Gastroesophageal sphincter (tissue), 4 donors: ENCODE results near the gene CCDC187. TPM values are rescaled to one million over a fixed set of nuclear protein-coding genes. Genes with fewer than 3 reads are reported as not detected.

Source experiments
- ATAC-seq: fragments of 150-250 bp; one replicate; pipeline ENCODE4 v1.9.1; 2016; ENCODE audit warnings: mild to moderate bottlenecking, moderate library complexity
- H3K27ac ChIP-seq, 4 donors: fragments of 200-600 bp; sonication (generic) in 3 of 4; 1 replicate in 3 of 4; 2 replicates in 1 of 4; pipeline ENCODE4 v1.5.1; 2016 to 2019
- H3K27me3 ChIP-seq: fragments of 200-600 bp; sonication (generic); one replicate; pipeline ENCODE4 v1.5.1; 2019
- H3K36me3 ChIP-seq, 2 donors: fragments of 200-600 bp; sonication (generic); one replicate each; pipeline ENCODE4 v1.5.1; 2019; ENCODE audit warnings: control low read depth in 1 of 2
- H3K4me1 ChIP-seq, 3 donors: fragments of 200-600 bp; sonication (generic); 1 replicate in 2 of 3; 2 replicates in 1 of 3; pipeline ENCODE4 v1.5.1; 2016 to 2019; ENCODE audit warnings: control low read depth in 2 of 3
- H3K4me3 ChIP-seq, 2 donors: fragments of 200-600 bp; sonication (generic); one replicate each; pipeline ENCODE4 v1.5.1; 2019; ENCODE audit warnings: mild to moderate bottlenecking in 1 of 2, moderate library complexity in 1 of 2
- H3K9me3 ChIP-seq, 3 donors: fragments of 200-600 bp; sonication (generic); one replicate each; pipeline ENCODE4 v1.5.1; 2017 to 2019; ENCODE audit warnings: control low read depth in 2 of 3
- CTCF ChIP-seq, 4 experiments: fragments of 200-600 bp in 2 of 4; fragments of 450-650 bp in 2 of 4; sonication (generic) in 1 of 4; IDR thresholded peaks; one replicate each; pipeline ENCODE4 v1.5.1; 2017 to 2019; ENCODE audit warnings: antibody characterized with exemption in 4 of 4, mild to moderate bottlenecking in 2 of 4, moderate library complexity in 2 of 4
- EP300 ChIP-seq: sonication (generic); formaldehyde crosslinking; IDR thresholded peaks from one replicate; pipeline ENCODE4 v1.6.1; 2017; ENCODE audit warnings: antibody characterized with exemption, mild to moderate bottlenecking
- POLR2A ChIP-seq, 2 donors: fragments of 450-650 bp; IDR thresholded peaks; one replicate each; pipeline ENCODE4 v1.6.1; 2017; ENCODE audit warnings: antibody characterized with exemption in 2 of 2, mild to moderate bottlenecking in 2 of 2, moderate library complexity in 1 of 2
- POLR2AphosphoS5 ChIP-seq: sonication (generic); formaldehyde crosslinking; IDR thresholded peaks from one replicate; pipeline ENCODE4 v1.6.1; 2017; ENCODE audit warnings: antibody characterized with exemption
- WGBS, 2 donors: methylation state at CpG; one replicate each; pipeline ENCODE4 v1.1.5; 2018; ENCODE audit warnings: low coverage in 1 of 2; 5-methylcytosine and 5-hydroxymethylcytosine counted together
- total RNA-seq, 4 donors: library from RNA; depleted of rRNA; stranded (reverse); fragments of >200 nt; gene quantifications; one replicate each; pipeline ENCODE4 v1.1.0, GENCODE V29; 2016

Gene CCDC187
- total RNA-seq, 4 donors from 2014 or later = not detected

GRCh38 chr9:136261686-136262430 lies 42.0 kb downstream of the CCDC187 start:
- ATAC-seq = no peak
- H3K9me3 ChIP-seq = no peaks in the 10 kb centered on the region
- 53% methylated on average over 3 of the region's 28 CpGs; no CpG with 5 or more reads in 1 of the 2 donors for WGBS, 2 donors

GRCh38 chr9:136260936-136261472 lies 42.9 kb downstream of the CCDC187 start:
- Histone ChIP-seq H3K4me3 (no peak overlapping the region), H3K27me3 (peaks cover 22% of the 10 kb centered on the region), H3K27ac (no peak overlapping the region), H3K36me3 (no peaks in the 10 kb centered on the region), H3K9me3 (no peaks in the 10 kb centered on the region), H3K4me1 (no peaks in the 10 kb centered on the region)
- TF ChIP-seq POLR2A (IDR thresholded peaks at IDR 0.05) = no peak
- no peak for TF ChIP-seq EP300
- TF ChIP-seq CTCF (IDR thresholded peaks at IDR 0.05) = no peak
- TF ChIP-seq POLR2AphosphoS5 = no peak
- no peak for ATAC-seq
- 68% methylated on average over 5 of the region's 20 CpGs; no CpG with 5 or more reads in 1 of the 2 donors for whole genome bisulfite sequencing, 2 donors

More at GRCh38 chr9:136261686-136262430, 42.0 kb downstream of the CCDC187 start:
- Histone ChIP-seq H3K4me1 (peaks cover 0 to 1% (median 0%) of the 10 kb centered on the region in 3 donors), H3K27ac (no peak overlapping the region), H3K27me3 (peaks cover 16% of the 10 kb centered on the region), H3K4me3 (no peak overlapping the region), H3K36me3 (no peaks in the 10 kb centered on the region)
- no peak for TF ChIP-seq CTCF (IDR thresholded peaks at IDR 0.05)
- no peak for TF ChIP-seq POLR2AphosphoS5
- no peak for TF ChIP-seq POLR2A (IDR thresholded peaks at IDR 0.05)
- no peak for TF ChIP-seq EP300

- no peak for ATAC-seq
- TF ChIP-seq EP300 = no peak
- TF ChIP-seq CTCF (IDR thresholded peaks at IDR 0.05) = no peak
- TF ChIP-seq POLR2A (IDR thresholded peaks at IDR 0.05) = no peak
- TF ChIP-seq POLR2AphosphoS5 = no peak
- no CpG with 5 or more reads among the region's 10 CpGs for WGBS, 2 donors
Observed at GRCh38 chr9:136260521-136260920, 43.4 kb downstream of the CCDC187 start.

GRCh38 chr9:136259836-136260235 lies 44.1 kb downstream of the CCDC187 start:
- WGBS, 2 donors = no CpG with 5 or more reads among the region's 17 CpGs
- ATAC-seq = no peak
- no peaks in the 10 kb centered on the region for H3K9me3 ChIP-seq
- H3K4me1 ChIP-seq = no peaks in the 10 kb centered on the region
- TF ChIP-seq POLR2A (IDR thresholded peaks at IDR 0.05) (no peak), POLR2AphosphoS5 (no peak), CTCF (IDR thresholded peaks at IDR 0.05) (no peak), EP300 (no peak)
- no peak overlapping the region for H3K4me3 ChIP-seq
- no peak overlapping the region for H3K27ac ChIP-seq
- H3K27me3 ChIP-seq = peaks cover 34% of the 10 kb centered on the region
- H3K36me3 ChIP-seq = no peaks in the 10 kb centered on the region

More at GRCh38 chr9:136260521-136260920, 43.4 kb downstream of the CCDC187 start:
- Histone ChIP-seq H3K27ac (no peak overlapping the region), H3K36me3 (no peaks in the 10 kb centered on the region), H3K27me3 (peaks cover 27% of the 10 kb centered on the region), H3K4me3 (no peak overlapping the region), H3K9me3 (no peaks in the 10 kb centered on the region), H3K4me1 (no peaks in the 10 kb centered on the region)

GRCh38 chr9:136259517-136259813 lies 44.4 kb downstream of the CCDC187 start:
- Histone ChIP-seq H3K36me3 (no peaks in the 10 kb centered on the region), H3K4me1 (no peaks in the 10 kb centered on the region), H3K27me3 (peaks cover 38% of the 10 kb centered on the region), H3K27ac (no peak overlapping the region), H3K4me3 (no peak overlapping the region), H3K9me3 (no peaks in the 10 kb centered on the region)
- no peak for ATAC-seq
- TF ChIP-seq EP300 (no peak), POLR2A (IDR thresholded peaks at IDR 0.05) (no peak), POLR2AphosphoS5 (no peak), CTCF (IDR thresholded peaks at IDR 0.05) (no peak)
- 83% methylated on average over 1 of the region's 4 CpGs; no CpG with 5 or more reads in 1 of the 2 donors for WGBS, 2 donors
